NCI-H1417 treated with DMSO at 0.1 percent for 48 hours (cell line): ENCODE results near the gene GRM7.

Experiments used
- DNase-seq: peaks from one replicate; lab custom pipeline; 2025; lab: John Stamatoyannopoulos, UW

The GRM7 gene

GRCh38 chr3:7146529-7146928 is 285.6 kb downstream of the GRM7 start:
- DNase-seq, result no peak

DNA sequence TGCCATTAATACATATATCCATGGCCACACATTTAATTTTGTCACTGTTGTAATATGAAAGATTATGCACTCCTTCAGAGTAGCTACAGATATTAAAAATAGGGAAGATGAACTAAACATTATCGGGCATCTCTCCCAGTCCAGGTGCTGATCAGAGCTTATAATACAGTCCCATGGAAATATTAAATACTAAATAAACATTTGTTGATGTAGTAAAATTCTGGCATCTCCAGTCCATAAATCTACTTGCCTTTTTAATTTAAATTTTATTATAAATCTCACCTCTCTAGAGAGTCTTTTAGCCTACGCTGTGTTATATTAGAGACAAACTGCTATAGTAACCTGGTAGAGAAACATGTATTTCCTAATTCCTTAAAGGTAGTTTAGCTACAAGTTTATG is 297.6 kb downstream of the GRM7 start:
- DNase-seq, result no peak

DNA sequence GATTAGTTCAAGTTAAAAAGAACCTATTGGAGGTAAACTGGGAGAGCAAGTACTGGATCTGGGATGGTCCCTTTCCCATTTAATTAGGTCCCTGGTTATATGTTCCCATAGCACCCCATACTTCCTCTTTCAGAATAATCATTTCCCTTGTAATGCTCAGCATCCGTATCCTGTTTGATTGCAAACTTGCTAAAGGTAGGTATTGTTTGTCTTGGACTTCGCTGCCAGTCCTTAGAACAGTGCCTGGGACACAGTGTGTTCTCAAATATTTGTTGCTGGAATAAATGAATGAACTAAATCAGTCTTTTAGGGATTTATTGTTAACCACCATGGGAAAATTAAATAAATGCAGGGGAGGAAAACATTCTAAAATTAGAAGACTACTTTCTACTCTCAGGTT is 299.8 kb downstream of the GRM7 start:
- DNase-seq, result no peak

GRCh38 chr3:7166460-7166859 is 305.5 kb downstream of the GRM7 start:
- DNase-seq, result no peak

DNA sequence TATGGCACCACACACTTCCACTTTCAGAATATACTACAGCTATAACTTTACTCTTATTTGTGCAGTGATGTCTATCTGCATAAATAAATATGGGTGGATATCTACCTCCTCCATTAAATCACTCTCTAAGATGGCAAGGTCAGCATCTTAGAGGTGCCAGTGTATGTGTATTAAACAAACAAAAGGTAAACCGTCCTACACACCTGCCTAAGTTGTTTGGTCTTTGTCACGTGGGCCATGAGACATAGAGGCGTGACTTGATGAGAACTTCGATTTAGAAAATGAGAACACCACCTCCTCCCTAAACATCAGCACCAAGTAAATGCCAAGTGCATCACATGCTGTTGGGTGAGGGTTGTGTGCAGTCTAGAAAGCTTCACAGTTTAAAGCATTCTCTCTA is 310.6 kb downstream of the GRM7 start:
- no peak for DNase-seq

- no peak for DNase-seq
These were observed 312.1 kb downstream of the GRM7 start for GRCh38 chr3:7172996-7173395.

GRCh38 chr3:7188551-7188950 is 327.6 kb downstream of the GRM7 start:
- DNase-seq, result no peak

DNA sequence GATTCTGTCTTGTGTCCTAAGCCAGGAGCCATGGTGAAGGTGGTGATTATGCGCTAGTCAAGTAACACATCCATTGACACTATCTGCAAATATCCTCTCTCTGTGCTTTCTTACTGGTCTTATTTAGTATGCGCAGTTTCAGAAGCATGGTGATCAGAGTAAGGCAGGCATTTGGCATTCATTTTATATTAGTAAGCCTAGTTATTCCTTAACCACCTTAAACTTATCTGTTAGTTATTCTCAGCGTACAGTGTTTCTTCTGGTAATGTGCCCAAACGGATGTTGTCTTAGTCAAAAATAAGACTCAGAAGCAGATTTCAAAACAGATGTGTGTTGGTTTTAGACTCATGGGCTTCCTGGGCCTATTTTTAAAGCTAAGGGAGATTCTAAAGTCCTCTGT is 329.2 kb downstream of the GRM7 start:
- no peak for DNase-seq

DNA sequence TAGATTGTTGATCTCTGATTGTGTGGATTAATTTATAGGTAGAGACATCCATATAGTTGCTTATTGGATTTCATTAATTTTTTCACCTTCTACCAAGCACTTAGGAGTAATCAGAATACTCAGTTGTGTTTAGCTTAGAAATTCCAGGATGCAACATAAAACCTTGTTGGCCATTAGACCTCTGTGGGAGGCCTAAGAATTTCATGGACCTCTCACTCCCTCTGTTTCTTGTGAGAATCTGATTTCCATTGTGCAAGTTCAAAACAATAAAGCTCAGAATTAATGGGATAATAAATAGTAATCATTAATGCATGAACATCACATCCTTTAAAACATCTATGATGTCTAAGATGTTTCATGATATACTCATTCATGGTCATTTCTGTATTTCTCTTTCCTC is 332.4 kb downstream of the GRM7 start:
- DNase-seq, result no peak

- DNase-seq, result no peak
These were observed 333.3 kb downstream of the GRM7 start for GRCh38 chr3:7194071-7194835.

DNA sequence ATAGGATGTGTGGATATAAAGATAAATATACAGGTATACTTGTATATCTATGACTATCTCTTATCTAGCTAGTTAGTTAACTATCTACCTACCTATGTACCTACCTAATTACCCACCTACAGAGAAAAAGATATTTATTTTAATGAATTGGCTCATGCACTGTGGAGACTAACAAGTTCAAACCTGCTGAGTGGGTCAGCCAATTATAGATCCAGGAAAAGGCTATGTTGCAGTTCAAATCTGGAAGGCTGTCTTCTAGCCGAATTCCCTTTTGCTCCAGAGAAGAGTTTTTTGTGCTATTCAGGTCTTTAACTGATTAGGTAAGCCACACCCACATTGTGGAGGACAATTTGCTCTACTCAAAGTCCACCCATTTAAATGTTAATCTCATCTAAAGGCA is 335.0 kb downstream of the GRM7 start:
- no peak for DNase-seq

DNA sequence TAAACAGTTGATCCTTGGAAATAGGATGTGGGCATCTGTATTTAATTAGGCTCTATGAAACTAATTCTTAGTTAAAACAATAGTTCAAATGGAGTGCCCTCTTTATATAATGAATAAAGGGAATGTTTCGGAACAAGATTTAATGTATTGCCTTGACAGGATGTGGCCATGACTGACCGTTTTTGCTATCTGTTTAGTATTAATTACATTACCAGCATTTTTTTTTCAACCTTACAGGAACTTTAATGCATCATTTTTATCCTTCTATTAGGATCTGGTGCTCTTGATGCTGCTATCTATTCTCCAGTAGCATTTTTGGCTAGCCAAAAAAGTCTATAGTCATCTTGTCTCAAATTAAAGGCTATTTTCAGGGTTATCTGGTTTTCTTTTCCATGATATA is 340.9 kb downstream of the GRM7 start:
- DNase-seq, result no peak

DNA sequence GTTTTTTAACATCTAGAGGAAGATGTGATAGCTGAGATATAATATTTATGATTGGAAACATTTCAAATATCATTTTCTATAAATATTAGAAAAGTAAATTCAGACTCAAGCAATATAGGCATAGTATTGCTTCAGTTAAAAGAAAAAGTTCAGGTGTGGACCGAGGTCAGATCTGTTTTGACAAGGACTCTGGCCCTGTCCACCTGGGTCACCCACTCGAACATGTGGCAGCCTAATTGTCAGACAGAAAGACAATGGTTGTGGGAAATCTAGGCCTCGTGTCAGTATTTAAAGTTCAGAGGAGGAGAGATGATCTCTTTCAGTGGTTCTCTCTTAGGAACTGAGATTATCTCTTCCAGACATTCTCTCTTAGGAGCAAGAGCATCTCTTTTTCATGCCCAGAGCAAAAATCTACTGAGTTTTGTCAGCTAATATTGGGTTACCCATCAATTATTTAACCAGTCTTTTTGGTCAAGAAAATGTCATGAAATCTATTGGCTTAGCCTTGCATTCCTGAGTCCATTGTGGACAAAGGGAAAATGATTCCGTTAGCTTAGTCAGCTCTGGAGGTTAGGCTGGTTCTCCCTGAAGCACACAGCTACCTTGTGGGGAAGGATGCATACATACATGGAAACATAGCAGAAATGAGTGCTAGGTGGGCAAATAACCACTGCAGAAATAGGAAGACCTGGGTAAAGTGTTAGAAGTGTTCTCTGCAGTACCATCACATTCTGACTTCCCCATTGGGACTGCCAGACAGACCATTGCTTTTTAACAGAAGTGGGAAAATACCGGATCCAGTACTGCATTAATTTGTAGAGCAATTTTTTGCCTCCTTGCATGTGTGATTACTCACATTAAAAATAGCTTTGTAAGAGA is 343.3 kb downstream of the GRM7 start:
- DNase-seq, result no peak

GRCh38 chr3:7204848-7205156 is 343.9 kb downstream of the GRM7 start:
- no peak for DNase-seq

- no peak for DNase-seq
These were observed 344.6 kb downstream of the GRM7 start for GRCh38 chr3:7205535-7205934.

DNA sequence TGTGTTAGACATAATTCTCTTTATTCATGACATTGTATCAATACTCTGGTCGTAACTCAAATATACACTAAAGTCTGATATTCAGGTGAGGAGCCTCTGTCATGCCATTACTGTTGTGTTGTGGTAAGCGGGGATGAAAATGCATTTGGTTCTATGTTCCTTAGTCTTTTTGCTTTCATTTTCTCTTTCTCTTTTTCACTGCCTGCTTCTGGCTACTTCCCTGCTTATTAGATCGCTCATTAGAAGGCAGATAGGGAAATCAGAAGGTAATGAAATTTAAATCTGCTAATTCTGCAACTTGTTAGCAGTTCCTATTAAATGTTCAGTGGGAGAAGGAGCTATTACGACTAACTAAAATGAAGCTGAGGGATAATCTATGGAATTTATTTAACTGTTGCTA is 345.0 kb downstream of the GRM7 start:
- no peak for DNase-seq

DNA sequence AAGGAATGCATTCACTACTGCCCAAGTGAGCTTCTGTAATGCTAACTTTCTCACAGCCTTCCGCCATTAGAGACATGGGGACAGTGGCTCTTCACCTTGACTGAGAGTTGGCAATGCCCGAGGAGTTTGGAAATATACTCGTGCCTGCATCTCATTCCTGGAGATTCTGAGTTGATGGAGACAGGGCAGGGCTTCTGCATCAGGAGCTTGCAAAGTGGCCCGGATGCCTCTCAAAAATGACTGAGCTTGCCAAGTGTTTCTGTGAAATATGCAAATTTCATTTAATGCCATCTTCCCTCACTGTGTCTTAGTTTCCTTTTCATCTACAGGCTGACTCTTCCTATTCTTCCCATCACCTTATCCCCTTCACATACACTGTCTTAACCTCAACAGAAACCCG is 346.2 kb downstream of the GRM7 start:
- no peak for DNase-seq

DNA sequence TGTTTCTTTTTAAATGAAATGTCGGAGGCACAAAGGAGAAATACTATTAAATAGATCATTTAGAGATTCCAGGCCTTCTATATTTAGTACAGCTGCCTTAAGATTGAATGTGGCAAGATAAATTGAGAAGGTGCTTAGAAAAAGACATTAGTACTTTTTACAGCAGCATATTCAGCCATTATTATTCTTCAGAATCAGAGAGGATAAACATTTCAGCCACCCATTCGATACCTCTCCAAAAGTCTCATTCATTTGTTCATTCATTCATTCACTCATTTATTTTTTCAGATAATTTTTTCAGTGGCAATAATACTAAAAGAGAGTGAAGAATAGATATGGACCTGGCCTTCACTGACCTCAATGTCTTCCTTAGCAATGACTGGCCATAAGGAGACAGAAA is 347.0 kb downstream of the GRM7 start:
- no peak for DNase-seq

DNA sequence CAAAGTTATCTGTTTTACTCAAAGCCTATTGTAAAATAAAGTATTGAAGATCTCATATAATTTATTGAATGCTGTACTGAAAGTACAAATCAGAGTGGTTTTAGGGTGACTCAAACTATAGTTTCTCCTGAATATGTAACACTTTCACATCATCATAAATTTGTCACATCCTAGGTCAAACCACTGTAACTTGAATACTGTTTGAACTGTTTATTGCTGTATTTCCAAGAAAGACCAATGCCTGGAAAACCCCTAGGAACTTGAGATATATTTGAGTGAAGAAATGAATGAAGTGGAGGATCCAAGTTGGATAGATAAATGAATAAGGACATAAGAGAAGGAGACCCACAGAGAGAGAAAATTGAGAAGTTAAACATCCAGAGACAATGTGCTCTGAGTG is 348.2 kb downstream of the GRM7 start:
- no peak for DNase-seq

DNA sequence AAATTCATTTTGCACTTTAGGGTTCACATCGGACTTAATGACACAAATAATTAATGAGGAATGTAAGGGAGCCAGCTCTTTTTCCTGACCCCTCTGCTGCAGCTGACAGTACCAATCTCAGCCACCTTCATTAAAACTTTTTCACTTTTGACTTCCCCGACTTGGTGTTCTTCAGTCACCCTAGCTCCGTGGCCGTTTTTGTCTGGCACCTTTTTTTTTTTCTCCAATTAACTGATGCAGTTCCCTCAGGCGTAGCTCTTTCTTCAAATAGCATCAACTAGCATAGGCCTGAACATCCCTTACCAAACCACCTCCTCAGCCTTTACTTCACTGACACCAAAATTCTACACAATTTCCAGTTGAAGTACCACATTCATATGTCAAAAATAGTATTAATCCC is 350.8 kb downstream of the GRM7 start:
- DNase-seq, result no peak

DNA sequence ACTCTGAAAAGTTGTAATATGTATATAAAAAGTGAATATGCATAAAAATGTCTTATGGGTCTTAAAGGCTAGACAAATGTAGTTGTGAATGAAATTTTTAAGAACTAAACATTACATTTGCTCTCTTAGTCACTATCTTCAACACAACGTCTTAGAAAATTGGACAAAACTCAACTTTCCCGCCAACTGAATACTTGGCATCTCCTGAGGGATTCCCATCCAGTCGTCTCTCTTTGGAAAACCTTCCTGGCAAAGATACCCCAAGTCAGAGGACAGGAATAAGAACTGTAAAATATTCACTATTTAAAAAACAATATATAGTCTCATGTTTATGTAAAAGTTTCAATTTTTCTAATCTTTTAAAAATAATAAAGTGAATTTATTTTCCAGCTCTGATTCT is 354.8 kb downstream of the GRM7 start:
- DNase-seq, result no peak

- DNase-seq, result no peak
These were observed 365.5 kb downstream of the GRM7 start for GRCh38 chr3:7226393-7226792.

- no peak for DNase-seq
These were observed 377.8 kb downstream of the GRM7 start for GRCh38 chr3:7238565-7239295.
